Activated CD8-positive, alpha-beta T cell treated with anti-CD3 and anti-CD28 coated beads for 36 hours (primary cell): ENCODE measurements around the gene HADH. TPM values are rescaled to one million over a fixed set of nuclear protein-coding genes. Genes with fewer than 3 reads are reported as not detected.

Experiments
- ATAC-seq: fragments of 200-7000 bp; cut with Tn5 transposase; one replicate; pipeline ENCODE4 v1.10.0; 2021; ENCODE audit warnings: mild to moderate bottlenecking, moderate library complexity
- CTCF ChIA-PET: fragments of 350-600 bp; sonication (Branson Sonifier 250); formaldehyde crosslinking; loops from one replicate; lab custom pipeline; 2021; ENCODE audit warnings: antibody characterized with exemption; lab: Charles Lee
- POLR2A ChIA-PET: fragments of 350-600 bp; sonication (Branson Sonifier 250); formaldehyde crosslinking; loops from one replicate; lab custom pipeline; 2021; ENCODE audit warnings: antibody characterized with exemption; lab: Charles Lee
- DNase-seq: peaks from one replicate; pipeline ENCODE4 v3.0.0-alpha.2; 2020
- H3K27ac Mint-ChIP-seq: one replicate; pipeline ENCODE4 v1.8.0; 2021; ENCODE audit warnings: mild to moderate bottlenecking, mixed read lengths
- H3K27me3 Mint-ChIP-seq: one replicate; pipeline ENCODE4 v1.8.0; 2021; ENCODE audit warnings: mixed read lengths
- H3K36me3 Mint-ChIP-seq: one replicate; pipeline ENCODE4 v1.8.0; 2021; ENCODE audit warnings: low read depth, mixed read lengths
- H3K4me1 Mint-ChIP-seq: one replicate; pipeline ENCODE4 v1.8.0; 2021; ENCODE audit warnings: low read depth, mixed read lengths
- H3K4me3 Mint-ChIP-seq: one replicate; pipeline ENCODE4 v1.8.0; 2021; ENCODE audit warnings: mild to moderate bottlenecking, moderate library complexity, mixed read lengths
- H3K9me3 Mint-ChIP-seq: one replicate; pipeline ENCODE4 v1.8.0; 2021; ENCODE audit warnings: mixed read lengths
- intact Hi-C: fragments of 100-400 bp; cut with micrococcal nuclease; formaldehyde crosslinking; loops from one replicate; pipeline ENCODE4 v1.10.0; 2022
- total RNA-seq, 2 experiments: library from RNA; stranded (reverse); gene quantifications; one replicate each; pipeline ENCODE4 v1.2.3, GENCODE V29; 2021
- TF ChIP-seq, protein P1 (sequence below): fragments of 200-600 bp; IDR thresholded peaks from one replicate; pipeline ENCODE4 v1.8.0; 2022; ENCODE audit warnings: antibody characterized with exemption, mild to moderate bottlenecking

The HADH gene
- total RNA-seq, 2 experiments from 2014 or later: 50.3 to 50.7 TPM

DNA sequence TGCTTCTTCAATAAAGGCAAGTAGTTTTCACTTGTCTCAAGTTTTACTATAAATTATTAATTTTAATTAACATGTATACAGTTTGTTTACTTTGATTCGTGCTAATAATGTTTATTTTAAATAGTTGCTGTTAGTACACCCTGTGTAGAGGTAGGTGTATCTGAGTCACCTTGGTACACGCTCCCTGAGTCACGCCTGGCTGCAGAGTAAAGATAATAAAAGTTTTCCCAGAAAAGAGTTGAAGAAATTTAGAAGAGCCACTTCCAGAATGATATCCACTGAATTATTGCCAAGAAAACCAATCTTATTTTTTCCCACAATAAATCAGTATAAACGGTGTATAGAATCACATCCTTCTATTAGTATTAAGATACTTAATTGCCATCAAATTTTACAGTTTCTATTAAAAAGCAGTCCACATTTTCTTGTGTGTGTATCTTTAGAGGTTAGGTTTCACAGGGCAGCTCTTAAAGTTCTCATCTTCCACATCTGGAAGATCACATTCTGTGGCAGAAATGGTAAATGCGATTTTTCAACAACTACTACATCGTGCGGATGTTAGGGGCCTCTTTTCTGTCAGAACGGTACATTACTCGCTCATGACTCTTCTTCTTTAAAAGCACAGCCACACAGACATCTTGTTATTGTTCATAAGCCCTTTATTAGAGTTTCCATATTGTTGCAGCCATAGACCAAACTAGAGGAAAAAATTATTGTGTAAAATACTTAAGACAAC is 55.4 kb downstream of the HADH start:
- Mint-ChIP-seq H3K27me3 (no peaks in the 10 kb centered on the region), H3K4me3 (no peak overlapping the region), H3K4me1 (peaks cover 54% of the 10 kb centered on the region), H3K36me3 (peaks cover 35% of the 10 kb centered on the region), H3K9me3 (no peaks in the 10 kb centered on the region), H3K27ac (peak overlapping the region; percentile 72)
- peak; percentile 49 for ATAC-seq
- TF ChIP-seq, protein P1, sequence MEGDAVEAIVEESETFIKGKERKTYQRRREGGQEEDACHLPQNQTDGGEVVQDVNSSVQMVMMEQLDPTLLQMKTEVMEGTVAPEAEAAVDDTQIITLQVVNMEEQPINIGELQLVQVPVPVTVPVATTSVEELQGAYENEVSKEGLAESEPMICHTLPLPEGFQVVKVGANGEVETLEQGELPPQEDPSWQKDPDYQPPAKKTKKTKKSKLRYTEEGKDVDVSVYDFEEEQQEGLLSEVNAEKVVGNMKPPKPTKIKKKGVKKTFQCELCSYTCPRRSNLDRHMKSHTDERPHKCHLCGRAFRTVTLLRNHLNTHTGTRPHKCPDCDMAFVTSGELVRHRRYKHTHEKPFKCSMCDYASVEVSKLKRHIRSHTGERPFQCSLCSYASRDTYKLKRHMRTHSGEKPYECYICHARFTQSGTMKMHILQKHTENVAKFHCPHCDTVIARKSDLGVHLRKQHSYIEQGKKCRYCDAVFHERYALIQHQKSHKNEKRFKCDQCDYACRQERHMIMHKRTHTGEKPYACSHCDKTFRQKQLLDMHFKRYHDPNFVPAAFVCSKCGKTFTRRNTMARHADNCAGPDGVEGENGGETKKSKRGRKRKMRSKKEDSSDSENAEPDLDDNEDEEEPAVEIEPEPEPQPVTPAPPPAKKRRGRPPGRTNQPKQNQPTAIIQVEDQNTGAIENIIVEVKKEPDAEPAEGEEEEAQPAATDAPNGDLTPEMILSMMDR: no peak
- ChIA-PET POLR2A (interaction anchor here (0.6 to 2.9 kb wide), 5 partner anchors 16 to 127 kb away, joined by 3 to 8 read pairs (median 3); no protein-coding TSS in a partner anchor), CTCF (interaction anchor here (0.9 to 3.0 kb wide), 5 partner anchors 8 to 527 kb away, joined by 3 to 18 read pairs (median 5); no protein-coding TSS in a partner anchor)
- intact Hi-C loops: no loop called here
- DNase-seq: no peak

DNA sequence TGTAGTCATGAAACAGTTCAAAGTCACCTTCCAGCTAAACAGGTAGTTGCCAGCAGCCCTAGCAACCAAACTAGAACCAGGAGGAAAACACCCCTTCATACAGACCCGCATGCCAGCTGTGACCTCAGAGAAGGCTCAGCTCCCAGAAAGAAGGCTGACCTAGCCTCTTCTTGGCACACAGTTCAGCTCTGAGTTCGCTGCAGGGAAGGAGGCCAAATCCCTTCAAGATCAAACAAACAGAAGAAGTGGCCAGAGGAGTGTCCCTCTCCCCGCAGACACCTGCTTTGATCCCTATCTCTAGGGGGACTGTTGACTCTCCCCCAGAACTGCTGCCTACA is 56.0 kb downstream of the HADH start:
- ATAC-seq (peak; percentile 56), DNase-seq (peak; percentile 45)
- intact Hi-C loops: no loop called here
- Mint-ChIP-seq H3K27me3 (no peaks in the 10 kb centered on the region), H3K27ac (peak overlapping the region; percentile 72), H3K4me3 (no peak overlapping the region), H3K9me3 (no peaks in the 10 kb centered on the region), H3K36me3 (peaks cover 35% of the 10 kb centered on the region), H3K4me1 (peaks cover 60% of the 10 kb centered on the region)
- ChIA-PET POLR2A (interaction anchor here (0.6 to 2.9 kb wide), 6 partner anchors 15 to 127 kb away, joined by 3 to 8 read pairs (median 4); no protein-coding TSS in a partner anchor), CTCF (interaction anchor here (0.9 to 3.0 kb wide), 5 partner anchors 8 to 526 kb away, joined by 3 to 18 read pairs (median 5); no protein-coding TSS in a partner anchor)
- TF ChIP-seq, protein P1: no peak

DNA sequence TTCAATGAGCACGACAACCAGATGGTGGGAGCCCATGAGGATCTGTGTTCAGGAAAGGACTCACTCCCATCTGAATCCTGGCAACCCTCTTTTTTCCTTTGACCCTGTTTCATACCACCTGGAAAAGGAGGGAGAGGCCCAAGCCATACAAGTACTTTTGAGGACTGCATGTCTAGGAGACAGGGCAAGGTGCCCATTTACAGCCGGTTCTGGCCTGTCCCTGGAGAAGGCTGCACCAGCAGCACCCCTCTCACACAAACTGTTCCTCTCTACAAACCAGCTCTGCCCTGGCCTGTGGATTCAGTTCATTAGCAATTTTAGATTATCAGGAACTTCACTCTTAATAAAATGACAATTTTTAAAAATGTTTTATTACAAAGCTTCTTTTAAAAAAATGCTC is 57.5 kb downstream of the HADH start:
- Mint-ChIP-seq H3K27ac (peak overlapping the region; percentile 72), H3K9me3 (no peaks in the 10 kb centered on the region), H3K4me1 (peaks cover 75% of the 10 kb centered on the region), H3K36me3 (peaks cover 50% of the 10 kb centered on the region), H3K27me3 (no peaks in the 10 kb centered on the region), H3K4me3 (no peak overlapping the region)
- intact Hi-C loops: no loop called here
- TF ChIP-seq, protein P1: no peak
- CTCF ChIA-PET: interaction anchor here (0.6 to 3.0 kb wide), 6 partner anchors 9 to 58 kb away, joined by 3 to 18 read pairs (median 5); no protein-coding TSS in a partner anchor
- DNase-seq (no peak), ATAC-seq (no peak)
- POLR2A ChIA-PET: interaction anchor here (0.9 to 3.2 kb wide), 3 partner anchors 10 to 120 kb away, joined by 3 to 13 read pairs (median 3); no protein-coding TSS in a partner anchor

DNA sequence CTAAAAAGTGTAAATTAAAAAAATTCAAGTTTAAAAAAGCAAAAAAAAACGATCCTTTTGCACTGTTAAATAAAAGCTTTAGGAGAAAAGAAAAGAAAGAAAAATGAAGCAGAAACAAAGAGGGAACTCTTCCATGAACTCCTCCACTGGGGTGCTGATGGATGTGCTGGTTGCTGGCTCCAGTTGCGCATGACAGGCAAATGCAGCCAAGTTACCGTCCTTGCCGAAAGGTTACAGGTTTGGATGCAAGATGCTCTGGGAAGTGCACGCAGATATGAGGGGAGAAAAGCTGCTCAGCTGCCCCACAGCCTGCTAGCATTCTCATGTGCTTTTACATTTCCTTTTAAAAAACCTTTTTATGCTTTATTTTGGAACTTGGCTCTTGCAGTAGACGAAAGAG is 58.5 kb downstream of the HADH start:
- no peaks in the 10 kb centered on the region for H3K9me3 Mint-ChIP-seq
- no peak overlapping the region for H3K4me3 Mint-ChIP-seq
- TF ChIP-seq, protein P1: no peak
- H3K4me1 Mint-ChIP-seq: peaks cover 82% of the 10 kb centered on the region
- CTCF ChIA-PET: interaction anchor here (1.6 to 3.0 kb wide), 2 partner anchors 18 to 29 kb away, joined by 6 to 16 read pairs; no protein-coding TSS in a partner anchor
- ATAC-seq (no peak), DNase-seq (no peak)
- H3K36me3 Mint-ChIP-seq: peaks cover 56% of the 10 kb centered on the region
- peak overlapping the region; percentile 98 for H3K27ac Mint-ChIP-seq
- POLR2A ChIA-PET: interaction anchor here (1.4 to 3.2 kb wide), 3 partner anchors 9 to 53 kb away, joined by 3 to 13 read pairs (median 6); no protein-coding TSS in a partner anchor
- no peaks in the 10 kb centered on the region for H3K27me3 Mint-ChIP-seq
- intact Hi-C loops: no loop called here

DNA sequence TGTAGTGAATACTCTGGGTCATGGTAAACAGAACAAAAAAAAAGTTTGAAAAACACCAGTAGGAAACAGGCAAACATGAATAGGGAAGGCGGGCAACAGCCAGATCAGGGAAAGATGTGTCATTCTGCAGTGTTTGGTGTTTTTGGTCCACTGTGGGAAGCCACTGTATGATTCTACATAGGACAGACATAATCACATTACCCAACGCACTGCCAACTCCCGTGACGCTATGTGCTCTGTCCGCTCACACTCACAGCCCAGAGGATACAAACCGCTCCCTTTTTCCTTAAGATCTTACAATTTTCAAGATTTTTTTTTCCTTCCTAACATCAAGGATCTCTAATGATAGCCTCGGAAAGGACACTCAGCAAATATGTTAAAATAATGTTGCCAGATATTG is 59.3 kb downstream of the HADH start:
- peaks cover 82% of the 10 kb centered on the region for H3K4me1 Mint-ChIP-seq
- CTCF ChIA-PET: no interaction called here

More for the DNA sequence above, 59.3 kb downstream of the HADH start:
- Mint-ChIP-seq H3K9me3 (no peaks in the 10 kb centered on the region), H3K4me3 (peak overlapping the region; percentile 80), H3K27ac (peak overlapping the region; percentile 98), H3K27me3 (no peaks in the 10 kb centered on the region), H3K36me3 (peaks cover 62% of the 10 kb centered on the region)
- TF ChIP-seq, protein P1: no peak
- ATAC-seq (no peak), DNase-seq (no peak)
- intact Hi-C loops: no loop called here
- POLR2A ChIA-PET: interaction anchor here (1.6 to 3.2 kb wide), 3 partner anchors 13 to 53 kb away, joined by 6 to 13 read pairs (median 6); no protein-coding TSS in a partner anchor
